ENCODE results near the gene MATK.
"Not testable (repeated sequence)": the region's sequence is repeated elsewhere in the genome, so short reads cannot be mapped to it uniquely, and the experiment has no call there.

Gene MATK

DNA sequence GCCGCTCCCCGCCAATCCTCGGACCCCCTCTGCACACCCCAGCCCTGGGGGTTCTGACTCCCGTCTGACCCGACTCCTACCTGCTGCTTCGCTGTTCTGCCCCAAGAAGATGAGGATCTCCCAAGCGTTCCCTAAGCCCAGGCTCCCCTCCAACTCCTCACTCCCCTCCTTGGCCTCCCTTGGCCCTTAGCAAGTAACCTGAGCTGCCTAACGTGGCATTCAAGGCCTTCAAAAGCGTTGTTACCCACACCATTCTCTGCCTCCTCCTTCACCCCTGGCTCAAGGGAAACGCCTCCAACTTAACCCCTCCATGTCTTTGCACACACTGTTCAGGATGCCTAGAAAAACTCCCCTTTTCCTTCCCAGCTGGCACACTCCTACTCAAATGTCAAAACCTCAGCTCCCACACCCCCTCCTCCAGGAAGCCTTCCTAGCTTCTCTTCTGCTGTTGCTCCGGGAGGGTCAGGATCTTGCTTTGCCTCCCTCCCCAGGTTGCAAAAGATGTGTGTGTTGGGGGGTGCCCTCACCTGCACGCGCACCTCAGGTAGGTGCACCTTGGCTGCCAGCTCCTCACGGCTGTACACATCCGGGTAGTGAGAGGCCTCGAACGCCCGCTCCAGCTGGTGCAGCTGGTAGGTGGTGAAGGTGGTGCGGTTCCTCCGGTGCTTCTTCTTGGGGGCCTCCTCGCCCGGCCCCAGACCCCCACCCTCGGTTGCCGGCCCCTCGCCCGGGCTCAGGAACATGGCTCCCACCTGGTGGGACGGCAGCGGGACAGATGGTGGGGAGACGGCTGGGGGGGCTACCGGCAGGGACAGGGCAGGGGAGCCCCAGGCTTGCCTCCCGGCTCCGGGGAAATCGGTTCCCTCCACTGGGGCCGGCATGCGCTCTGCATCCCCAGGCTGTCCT lies 14.9 kb downstream of the MATK start:
- DNase-seq (ENCODE audit: low spot score) = no peak

DNA sequence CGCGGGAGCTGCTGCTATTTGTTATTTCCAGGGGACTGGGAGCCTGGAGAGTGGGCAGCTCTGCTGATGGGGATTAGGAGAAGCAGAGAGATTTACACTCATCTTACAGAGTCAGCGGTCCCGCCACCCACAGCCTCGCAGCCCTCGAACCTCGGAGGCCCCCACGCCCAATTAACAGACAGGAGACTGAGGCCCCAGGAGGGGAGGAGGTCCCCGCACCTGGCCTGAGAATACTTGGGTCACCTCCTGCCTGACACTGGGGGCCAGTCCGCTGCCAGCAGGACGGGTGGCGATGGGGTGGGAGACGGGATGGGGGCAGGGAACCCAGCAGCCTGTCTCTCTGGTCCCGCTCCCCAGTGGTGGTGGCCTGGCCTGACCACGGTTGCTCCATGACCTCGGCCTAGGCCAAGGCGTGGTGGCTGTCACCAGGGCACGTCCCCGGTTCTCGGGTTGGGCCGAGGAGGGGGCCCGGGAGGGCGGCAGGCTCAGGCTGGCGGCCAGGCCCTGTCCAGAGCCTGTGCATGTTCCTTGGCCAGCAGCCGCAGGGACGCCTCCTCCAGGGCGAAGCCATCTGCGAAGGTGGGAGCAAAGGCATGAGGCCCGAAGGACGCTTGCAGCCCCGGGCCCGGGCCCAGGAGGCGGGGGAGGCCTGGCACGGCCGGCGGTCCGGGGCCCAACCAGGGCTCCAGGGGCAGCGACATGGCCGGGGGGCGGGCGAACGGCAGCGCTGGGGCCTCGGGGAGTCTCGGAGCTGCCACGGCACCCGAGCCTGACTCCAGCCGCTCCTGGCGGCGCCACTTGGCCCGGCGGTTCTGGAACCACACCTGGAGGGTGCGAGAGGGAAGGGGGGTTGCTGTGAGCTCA lies 15.8 kb downstream of the MATK start:
- DNase-seq (ENCODE audit: low spot score) = no peak

DNA sequence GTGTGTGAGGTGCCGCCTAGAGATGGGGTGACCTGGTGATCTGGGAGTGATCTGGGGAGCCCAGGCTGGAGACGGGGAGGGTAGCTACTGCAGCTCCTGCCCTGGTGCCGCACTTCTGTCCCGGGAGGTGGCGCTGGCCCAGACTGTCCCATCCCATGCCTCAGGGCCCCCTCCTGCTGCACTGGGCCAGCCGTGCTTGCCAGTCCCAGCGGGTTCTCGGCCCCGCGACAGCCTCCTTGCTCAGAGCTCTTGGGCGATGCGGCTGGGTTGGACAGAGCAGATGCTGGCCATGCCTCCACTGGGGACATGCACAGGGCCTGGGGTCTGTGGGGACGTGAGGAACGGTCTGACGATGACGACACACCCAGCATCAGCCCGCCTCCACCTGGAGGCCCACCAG lies 16.7 kb downstream of the MATK start:
- DNase-seq (ENCODE audit: low spot score) = no peak

DNA sequence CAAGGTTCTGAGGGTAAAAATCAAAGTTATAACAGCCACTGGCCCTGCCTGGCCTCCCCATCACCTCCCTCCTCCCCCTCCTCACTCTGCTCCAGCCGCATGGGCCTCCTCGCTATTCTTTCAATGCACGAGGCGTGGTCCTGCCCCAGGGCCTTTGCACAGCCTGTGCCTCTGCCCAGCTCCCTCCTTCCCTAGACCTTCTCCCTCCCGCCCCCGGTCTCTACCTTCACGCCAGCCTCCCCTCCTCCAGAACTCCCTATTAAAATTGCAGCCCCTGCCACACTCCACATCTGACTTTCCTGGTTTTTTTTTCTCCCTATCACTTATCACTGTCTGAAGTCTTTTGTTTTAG lies 17.5 kb downstream of the MATK start:
- no peak for DNase-seq (ENCODE audit: low spot score)

- no peak for DNase-seq (ENCODE audit: low spot score)
Observed at GRCh38 chr19:3768015-3768747, 18.0 kb downstream of the MATK start.

DNA sequence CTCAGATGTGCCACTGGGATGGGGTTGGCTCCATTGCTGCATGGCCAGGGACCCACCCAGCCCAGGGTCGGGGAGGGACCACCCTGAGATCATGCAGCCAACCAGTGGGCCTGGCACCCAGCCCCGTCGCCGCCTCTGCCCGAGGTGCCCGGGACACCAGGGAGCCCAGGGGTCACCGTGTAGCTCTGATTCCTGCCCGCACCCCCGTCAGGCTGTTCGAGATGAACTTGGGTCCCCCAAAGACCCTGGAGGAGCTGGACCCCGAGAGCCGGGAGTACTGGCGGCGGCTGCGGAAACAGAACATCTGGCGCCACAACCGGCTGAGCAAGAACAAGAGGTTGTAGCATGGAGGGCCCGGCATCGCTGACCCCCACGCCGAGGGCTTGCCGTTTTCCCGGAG lies 19.1 kb downstream of the MATK start:
- DNase-seq (ENCODE audit: low spot score) = no peak

GRCh38 chr19:3766520-3766919 lies 19.7 kb downstream of the MATK start:
- no peak for DNase-seq (ENCODE audit: low spot score)

- not testable (repeated sequence) for DNase-seq (ENCODE audit: low spot score)
Observed at GRCh38 chr19:3765757-3766156, 20.4 kb downstream of the MATK start.

DNA sequence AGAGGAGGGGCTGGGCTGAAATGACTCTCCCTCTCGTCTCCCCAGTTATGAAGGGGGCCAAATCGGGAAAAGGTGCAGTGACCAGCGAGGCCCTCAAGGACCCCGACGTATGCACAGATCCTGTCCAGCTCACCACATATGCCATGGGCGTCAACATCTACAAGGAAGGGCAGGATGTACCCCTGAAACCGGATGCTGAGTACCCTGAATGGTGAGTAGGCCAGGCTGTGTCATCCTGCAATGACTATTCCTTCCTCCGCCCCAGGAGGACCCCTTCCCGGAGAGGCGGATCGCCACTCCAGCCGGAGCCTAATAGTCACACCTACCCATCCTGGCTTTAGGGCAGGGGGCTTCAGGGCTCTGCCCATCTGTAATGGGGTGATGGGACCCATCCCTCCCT lies 21.1 kb downstream of the MATK start:
- DNase-seq (ENCODE audit: low spot score) = no peak

DNA sequence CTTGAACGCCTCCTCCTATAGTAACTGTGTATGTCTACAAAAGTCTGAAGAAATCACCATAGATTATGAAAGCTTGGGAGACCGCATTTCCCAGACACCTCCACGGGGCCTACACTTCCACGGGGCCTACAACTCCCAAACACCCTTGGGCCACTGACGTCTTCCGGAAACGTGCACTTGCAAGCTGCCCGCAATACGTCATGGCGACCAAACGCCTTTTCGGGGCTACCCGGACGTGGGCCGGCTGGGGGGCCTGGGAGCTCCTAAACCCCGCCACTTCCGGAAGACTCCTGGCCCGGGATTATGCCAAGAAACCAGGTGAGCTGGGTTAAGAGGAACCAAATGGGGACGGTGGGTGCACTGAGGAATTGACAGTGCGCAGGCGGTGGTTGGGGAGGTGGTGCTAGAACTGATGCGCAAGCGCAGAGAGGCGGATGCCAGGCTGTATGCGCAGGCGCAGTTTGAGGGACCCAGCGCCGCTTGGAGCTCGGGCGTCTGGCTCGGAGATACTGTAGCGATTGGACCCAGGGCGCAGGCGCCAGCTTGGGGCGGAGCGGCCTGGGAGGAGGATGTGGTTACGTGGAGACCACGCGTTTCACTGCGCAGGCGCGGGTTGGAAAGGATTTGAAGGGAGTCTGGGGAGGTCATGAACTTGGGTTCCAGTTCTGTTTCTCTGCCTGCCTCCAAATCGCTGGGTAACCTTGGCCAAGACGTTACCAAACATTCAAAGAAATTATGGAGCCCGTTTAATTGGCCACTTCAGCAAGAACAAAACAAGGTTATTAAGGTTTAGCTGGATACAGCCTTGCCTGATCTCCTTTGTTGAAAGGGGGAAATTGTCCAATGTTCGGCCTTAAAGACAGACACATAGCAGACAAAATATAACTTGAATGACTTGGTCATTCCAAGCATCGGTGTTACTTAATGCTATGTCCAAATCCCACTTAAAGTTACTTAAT lies 23.4 kb downstream of the MATK start, which contains the start of gene MRPL54:
Gene MRPL54, plus strand, starts transcription at position 182 of the 959 bp plus-strand sequence. Its CDS starts 19 bp downstream, at position 201.
- peak; percentile 99 for DNase-seq (ENCODE audit: low spot score)

- no peak for DNase-seq (ENCODE audit: low spot score)
Observed at GRCh38 chr19:3762130-3762473, 24.1 kb downstream of the MATK start.

- peak; percentile 95 for DNase-seq (ENCODE audit: low spot score)
Observed at GRCh38 chr19:3761382-3762129, 24.6 kb downstream of the MATK start, which contains the start of gene APBA3. Gene APBA3 (minus strand): TSS chr19:3761692. CDS start chr19:3760264, 1,428 bp downstream.

DNA sequence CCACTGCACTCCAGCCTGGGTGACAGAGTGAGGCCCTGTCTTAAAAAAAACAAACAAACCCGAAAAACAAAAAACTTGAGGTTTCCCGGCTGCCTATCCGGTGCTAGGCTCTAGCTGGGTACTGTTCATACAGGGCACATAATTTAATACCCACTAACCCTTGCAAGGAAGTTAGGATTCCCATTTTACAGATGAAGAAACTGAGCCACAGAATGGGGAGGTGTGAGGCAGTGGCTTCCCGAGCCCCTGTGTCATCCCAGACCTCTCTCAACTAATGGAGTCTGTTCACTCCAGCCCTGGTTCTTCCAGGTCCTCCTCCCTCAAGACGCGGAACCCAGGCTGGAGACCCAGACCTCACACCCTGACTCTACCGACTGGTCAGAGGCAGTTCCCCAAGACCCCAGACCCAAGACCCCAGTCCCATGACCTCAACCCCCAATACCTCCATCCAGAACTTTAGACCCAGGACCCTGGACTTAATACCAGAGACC lies 25.3 kb downstream of the MATK start:
- peak; percentile 23 for DNase-seq (ENCODE audit: low spot score)

DNA sequence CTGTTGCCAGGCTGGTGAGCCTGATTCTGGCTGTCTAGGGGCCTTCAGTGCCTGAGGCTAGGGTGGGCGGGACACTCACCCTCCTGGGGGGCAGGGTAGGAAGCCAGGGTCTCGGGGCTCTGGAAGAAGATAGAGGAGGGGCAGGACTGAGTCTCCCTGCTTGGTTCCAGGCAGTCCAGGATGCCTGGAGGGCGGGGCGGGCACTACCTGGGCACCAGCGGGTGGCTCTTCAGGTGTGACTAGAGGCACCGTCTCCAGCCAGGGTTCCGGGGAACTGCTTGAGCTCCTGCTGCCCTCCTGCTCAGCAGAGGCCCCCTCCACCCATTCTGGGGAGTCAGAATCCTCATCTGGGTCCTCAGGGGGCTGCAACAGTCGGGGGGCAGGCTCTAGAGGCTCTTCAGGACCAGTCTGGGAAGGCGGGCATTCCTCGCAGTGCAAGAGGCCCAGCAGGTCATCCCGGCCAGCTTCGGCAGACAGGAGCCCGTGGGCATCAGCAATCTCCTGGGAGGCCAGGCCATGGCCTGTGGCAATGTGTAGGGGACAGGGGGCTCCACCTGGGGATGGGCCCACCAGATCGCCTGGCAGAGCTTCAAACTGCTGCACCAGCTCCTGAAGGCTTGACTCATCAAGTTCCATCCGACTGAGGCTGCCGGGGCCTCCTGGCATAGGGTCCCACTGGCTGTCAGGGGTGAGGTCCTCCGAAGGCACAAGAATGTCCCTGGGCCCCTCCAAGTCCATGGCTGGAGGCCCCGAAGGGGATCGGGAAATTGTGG lies 26.5 kb downstream of the MATK start:
- no peak for DNase-seq (ENCODE audit: low spot score)

DNA sequence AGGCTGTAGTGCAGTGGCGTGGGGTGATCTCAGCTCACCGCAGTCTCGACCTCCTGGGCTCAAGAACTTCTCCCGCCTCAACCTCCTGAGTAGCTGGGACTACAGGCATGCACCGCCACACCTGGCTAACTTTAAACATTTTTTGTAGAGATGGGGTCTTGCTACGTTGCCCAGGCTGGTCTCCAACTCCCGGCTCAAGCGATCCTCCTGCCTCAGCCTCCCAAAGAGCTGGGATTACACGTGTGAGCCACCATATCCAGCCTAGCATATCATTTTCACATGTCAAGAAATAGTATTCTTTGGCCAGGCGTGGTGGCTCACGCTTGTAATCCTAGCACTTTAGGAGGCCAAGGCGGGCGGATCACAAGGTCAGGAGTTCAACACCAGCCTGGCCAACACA lies 27.9 kb downstream of the MATK start:
- DNase-seq (ENCODE audit: low spot score) = not testable (repeated sequence)

- DNase-seq (ENCODE audit: low spot score) = not testable (repeated sequence)
Observed at GRCh38 chr19:3757705-3758104, 28.5 kb downstream of the MATK start.

- no peak for DNase-seq (ENCODE audit: low spot score)
Observed at GRCh38 chr19:3753631-3754410, 32.4 kb downstream of the MATK start.

DNA sequence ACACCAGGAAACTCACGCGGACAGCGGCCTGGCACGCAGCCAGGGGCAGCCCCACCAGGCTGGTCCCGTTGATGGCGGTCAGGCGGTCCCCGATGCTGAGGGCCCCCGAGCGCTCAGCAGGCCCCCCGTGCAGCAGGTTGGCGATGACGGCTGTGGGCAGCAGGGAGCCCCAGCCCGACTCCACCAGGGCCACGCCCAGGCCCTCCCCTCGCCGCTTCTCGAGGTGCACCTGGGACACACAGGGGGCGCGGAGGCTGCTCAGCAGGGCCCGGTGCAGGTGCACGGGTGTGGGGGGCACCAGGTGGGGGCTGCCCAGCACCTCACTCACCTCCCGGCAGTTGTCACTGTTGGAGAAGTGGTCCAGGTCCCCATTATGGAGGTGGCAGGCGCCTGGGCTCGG lies 33.7 kb downstream of the MATK start:
- DNase-seq (ENCODE audit: low spot score) = no peak

- no peak for DNase-seq (ENCODE audit: low spot score)
Observed at GRCh38 chr19:3751236-3751635, 34.9 kb downstream of the MATK start.

All from CD4-positive, alpha-beta T cell treated with Interleukin-15 for 4 hours (primary cell).